NK-92 (cell line): ENCODE data around the gene DYNLT5.
"Not testable (repeated sequence)": the region's sequence is repeated elsewhere in the genome, so short reads cannot be mapped to it uniquely, and the experiment has no call there.

ENCODE experiments used
- DNase-seq: peaks from one replicate; lab custom pipeline; 2025; ENCODE audit not compliant: unreplicated experiment; lab: John Stamatoyannopoulos, UW

The DYNLT5 gene, protein sequence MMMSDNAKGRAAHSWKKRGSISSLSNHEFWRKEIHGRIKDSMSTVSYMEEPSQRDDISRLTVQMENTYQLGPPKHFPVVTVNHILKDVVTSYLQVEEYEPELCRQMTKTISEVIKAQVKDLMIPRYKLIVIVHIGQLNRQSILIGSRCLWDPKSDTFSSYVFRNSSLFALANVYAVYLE

DNA sequence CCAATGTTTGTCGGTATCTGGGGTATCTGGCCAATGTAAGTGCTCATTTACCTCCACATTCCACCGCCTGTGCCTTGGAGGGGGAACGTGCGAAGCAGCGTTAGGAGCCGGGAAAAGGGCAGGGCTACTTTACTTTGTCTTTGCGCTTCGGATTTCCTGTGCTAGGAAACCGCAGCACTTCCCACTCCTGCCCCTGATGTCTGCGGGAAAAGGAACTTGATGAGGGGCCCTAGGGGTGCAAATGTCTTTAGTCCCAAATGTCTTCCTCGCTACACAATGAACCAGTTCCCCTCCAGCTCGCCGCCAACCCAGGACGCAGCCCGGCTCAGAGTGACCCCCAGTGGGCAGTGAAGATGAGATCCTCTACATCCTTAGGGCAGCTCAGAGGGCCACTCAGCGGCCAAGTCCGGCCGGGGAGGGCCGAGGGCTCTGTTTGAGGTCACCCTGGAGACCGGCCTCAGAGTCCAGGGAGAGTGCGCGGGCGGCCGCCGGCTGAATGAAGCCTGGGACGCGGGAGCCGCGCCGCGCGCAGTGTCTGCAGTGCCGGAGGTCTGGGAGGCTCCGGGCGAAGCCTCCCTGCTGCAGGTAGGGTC, at the start of gene DYNLT5:
Gene DYNLT5 (plus strand): TSS at position 460 of the 593 bp plus-strand sequence. CDS start 2,200 bp downstream, outside the sequence.
- DNase-seq = no peak

DNA sequence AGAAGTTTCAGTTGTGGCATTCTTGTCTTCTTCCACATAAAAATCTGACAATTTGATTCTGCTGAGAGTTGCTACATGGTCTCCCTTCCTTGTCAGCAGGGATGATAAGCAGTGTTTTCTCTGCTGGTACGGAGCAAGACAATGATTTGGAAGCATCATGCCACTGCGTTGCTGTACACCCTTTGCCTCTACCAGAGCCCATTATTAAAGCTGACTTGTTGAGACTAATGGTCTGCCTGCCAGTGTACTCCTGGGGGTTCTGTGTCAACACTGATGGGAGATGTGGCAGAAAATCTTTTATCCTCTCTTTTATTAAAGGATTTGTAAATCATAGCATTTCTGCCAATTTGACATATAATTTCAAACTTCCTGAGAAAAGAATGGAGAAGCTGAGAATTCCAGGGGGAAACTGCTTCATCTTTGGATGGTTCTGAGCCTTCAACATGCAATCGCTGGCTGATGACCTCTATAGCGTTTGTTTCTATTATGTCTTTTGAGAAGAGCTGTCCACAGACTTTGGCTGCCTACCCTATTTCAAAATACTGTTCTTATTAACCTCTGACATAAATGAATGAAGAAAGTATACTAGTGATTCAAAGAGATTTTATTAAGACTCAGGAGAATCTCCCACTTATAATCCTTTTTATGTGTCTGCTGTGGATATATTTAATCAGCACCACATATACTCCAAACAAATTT, 47.9 kb upstream of the DYNLT5 start:
- no peak for DNase-seq

DNA sequence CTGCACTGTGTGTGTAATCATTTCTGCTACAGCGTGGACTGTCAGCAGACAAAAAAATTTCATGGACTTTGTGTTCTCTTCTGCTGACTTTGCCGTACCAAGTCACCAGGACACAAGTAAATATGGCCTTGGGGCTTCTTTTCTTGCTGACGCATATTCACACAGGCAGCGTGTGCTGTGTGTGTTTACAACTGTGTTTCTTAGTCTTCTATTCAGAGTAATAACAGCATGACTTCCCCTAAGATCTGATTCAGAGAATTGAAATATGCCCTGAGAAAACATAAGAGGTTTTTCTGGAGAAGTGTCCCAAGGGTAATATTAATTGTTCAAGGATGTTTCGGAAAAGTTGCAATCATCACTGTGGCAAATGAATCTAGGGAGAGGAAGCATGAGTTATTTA, 47.1 kb upstream of the DYNLT5 start:
- no peak for DNase-seq

DNA sequence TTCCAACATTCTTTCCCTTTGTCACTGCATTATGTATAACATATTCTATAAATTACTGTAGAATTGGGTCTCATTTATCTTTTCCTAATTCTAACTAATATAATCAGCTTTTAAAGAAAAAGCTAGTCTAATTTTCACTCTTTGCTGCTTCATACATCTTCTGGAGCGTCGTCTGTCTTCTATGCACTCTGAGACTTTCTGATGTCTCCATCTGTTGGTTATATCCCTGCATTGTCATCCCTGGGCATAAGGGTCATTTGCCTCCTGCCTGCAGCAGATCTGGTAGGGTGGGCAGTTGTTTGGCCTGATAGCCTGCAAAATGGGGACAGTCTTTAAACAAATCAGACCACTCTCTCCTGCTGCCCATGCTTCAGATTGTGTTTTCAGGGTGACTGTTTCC, 40.8 kb upstream of the DYNLT5 start:
- no peak for DNase-seq

DNA sequence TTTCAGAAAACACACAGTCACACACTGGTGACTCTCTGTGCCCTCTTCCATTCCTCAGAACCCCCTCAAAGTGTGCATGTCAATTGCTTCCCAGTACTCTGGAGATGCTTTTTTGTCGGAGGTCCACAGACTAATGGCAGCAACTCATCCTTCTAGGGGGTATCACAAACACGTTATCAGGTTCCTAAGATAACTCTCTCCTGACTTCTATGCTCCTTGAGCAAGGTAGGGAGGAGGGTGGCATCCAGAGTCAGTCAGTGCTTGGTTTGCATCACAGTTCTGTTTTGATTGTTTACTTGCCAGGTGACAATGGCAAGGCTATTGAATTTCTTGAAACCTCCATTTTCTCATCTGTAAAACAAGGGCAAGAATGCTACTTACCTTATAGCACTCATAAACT, 39.4 kb upstream of the DYNLT5 start:
- DNase-seq = no peak

DNA sequence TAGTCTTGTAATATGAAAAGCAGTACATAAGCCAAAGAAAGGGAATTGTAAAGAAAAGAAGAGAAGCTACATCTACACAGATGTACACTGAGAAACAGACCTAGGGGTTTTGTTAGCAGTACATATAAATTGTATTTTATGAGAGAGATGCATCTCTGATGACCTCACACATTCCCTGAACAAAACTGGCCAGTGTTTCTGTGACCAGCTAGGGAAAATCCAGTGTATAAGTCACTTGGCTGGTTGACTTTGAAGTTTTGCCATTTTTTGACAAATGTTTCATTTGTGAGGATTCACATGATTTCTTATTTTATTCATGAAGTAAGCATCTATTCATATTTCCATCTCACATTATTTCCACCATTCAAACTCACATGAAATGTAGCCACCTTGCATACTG, 28.3 kb upstream of the DYNLT5 start:
- no peak for DNase-seq

DNA sequence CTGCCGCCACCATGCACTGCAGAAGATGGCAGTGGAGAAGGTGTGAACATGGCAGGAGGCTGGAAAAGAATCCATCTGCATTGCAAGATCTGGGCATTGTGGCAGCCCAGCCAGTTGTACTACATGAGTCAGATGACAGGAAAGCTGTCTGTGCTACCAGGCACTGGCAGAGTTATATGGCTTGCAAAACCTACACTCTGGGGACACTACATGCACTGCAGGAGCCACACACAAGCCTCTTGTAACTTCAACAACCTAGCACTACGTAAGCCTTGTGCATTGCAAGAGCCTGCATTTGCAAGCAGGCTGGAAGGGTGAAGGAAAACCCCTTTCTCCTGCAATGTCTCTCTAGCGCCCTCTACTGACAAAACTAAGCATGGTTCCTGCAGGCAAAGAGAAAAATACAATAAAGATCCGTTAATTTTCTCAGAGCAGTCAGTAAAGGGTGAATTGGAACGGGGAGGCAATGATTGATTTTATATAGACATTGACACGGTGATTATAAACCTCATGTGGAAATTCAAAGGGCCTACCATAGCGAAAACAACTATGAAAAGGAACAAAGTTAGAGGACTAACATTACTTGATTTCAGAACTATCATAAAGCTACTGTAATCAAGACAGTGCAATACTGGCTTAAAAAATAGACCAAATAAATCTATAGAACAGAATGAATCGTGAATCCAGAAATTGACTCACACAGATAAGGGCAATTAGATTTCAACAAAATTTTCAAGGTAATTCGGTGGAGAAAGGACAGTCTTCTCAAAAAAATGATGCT, 26.2 kb upstream of the DYNLT5 start:
- DNase-seq = no peak

DNA sequence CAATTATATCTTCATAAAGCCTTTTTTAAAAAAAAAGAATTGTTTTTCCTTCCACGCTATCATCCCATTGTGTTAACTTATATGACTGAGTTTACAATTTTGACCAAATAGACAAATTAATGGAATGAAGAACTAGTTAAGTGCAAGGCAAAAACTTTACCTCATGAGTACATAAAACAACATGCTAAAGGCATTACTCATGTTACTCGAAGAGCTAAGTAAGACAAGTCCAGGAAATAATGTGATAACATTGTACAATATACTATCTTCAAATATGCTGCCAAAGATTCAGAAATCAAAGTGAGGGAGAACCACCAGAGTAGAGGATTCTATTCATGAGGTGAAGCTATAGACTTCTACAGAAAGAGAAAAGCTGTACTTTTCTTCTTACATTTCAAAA, 24.2 kb upstream of the DYNLT5 start:
- no peak for DNase-seq

DNA sequence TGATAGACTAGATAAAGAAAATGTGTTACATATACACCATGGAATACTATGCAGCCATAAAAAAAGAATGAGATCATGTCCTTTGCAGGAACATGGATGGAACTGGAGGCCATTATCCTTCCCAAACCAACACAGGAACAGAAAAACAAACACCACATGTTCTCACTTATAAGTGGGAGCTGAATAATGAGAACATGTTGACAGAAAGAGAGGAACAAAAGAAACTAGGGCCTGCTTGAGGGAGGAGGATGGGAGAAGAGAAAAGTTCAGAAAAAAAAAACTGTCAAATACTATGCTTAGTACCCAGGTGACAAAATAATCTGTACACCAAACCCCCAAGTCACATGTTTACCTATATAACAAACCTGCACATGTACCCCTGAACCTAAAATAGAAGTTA, 23.5 kb upstream of the DYNLT5 start:
- DNase-seq = not testable (repeated sequence)

DNA sequence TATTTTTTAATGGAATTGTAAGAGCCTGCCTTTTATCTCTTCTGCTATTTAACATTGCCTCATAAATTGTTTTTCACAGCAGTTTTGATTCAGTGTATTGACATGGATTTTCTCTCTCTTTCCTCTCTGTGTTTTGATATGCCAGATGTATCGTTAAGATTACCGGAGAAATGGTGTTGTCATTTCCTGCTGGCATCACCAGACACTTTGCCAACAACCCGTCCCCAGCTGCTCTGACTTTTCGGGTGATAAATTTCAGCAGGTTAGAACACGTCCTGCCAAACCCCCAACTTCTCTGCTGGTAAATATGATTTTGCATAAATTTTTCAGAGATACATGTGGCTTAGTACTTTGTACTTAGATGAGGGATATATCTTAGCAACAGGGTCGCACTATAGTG, 23.1 kb upstream of the DYNLT5 start:
- DNase-seq = no peak

DNA sequence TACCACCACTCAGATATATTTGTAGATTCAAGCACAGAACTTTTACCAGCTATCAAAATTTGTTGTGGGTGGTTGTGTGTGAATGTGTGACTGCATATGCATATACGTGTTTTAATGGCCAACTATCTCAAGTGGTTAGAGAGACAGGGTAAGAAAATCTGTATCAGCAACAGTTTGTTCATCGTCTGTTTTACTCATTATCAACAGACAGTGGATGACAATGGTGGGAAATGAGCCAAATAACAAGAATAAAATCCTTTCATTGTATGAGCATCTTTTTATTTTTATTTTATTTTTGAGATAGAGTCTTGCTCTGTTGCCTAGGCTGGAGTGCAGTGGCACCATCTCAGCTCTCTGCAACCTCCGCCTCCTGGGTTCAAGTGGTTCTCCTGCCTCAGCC, 22.7 kb upstream of the DYNLT5 start:
- no peak for DNase-seq

DNA sequence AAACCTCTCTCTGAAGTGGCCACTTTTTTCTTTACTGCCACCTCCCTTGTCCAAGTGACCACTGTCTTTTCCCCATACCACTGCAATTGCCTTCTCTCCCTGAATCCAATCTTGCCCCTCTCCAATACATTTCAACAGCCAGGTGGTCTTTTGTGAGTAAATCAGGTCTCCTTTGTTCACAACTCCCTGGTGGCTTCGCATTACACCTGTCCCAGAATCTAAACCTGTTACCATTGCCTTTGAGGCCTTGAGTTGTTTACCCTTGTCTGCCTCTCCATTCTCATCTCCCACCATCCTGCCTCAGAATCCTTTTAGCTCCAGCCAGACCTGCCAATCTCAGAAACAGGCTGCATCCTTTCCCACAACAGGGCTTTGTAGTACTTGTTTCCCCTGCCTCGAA, 21.8 kb upstream of the DYNLT5 start:
- no peak for DNase-seq

DNA sequence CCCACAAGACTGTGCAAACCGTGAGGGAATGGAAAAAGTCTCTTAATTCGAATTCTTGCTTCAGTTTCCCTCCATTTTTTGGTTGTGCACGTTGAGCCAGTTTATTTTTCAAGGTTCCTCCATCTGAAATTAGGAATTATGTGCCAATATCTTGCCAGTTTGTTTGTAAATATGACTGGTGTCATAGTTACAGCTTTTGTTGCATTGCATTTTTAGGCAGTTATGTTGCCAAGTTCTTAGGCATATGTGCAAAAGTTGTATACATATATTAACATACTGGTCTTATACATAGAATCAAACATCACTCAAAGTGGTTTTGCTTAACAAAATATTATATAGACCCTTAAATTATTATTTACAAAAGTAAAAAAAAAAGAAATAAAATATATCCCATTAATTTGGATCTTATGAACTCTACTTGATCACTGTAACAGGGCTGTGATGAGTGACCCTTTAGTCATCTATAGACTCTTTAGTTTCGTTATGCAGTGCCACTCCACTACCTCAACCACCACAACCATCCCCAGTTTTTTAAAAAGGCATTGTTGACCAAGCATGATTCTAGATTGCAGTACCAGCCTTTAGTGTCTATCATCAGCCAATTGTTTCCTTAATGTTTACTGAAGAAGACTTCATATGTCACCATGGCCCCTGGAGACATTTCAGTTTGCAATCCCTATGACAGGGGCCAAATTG, 20.9 kb upstream of the DYNLT5 start:
- no peak for DNase-seq

DNA sequence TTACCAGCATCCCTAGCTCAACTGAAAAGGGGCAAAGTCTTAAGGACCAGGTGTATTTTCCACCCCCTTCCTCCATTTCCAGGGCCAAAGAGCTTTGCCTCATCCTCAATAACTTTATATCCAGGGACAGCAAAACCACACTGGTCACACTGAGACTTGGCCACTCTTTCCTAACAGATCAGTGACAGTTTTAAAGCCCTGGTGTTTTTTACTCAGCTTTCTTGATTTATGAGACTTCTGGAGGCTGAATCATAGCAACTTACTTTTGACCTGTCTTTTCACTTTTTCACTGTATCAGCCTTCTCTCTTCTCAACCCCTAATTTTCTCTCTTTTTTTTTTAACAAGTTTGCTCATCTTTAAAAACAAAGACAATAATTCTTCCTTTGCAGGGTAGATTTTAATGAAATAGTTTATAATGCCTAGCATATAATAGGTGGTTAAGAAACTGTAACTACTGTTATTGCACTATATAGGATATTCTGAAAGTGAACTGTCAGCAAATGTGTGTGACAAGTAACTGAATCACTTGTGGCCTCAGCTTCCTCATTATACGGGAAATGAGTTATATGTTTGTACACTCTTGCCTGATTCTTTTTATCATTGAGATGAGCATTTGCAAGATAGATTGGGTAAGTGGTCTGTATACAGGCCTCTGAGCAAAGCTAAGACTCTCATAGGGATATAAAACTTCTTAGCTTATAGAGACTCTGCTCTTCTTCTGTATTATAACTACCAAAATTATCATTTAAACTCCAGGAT, 19.7 kb upstream of the DYNLT5 start:
- no peak for DNase-seq

DNA sequence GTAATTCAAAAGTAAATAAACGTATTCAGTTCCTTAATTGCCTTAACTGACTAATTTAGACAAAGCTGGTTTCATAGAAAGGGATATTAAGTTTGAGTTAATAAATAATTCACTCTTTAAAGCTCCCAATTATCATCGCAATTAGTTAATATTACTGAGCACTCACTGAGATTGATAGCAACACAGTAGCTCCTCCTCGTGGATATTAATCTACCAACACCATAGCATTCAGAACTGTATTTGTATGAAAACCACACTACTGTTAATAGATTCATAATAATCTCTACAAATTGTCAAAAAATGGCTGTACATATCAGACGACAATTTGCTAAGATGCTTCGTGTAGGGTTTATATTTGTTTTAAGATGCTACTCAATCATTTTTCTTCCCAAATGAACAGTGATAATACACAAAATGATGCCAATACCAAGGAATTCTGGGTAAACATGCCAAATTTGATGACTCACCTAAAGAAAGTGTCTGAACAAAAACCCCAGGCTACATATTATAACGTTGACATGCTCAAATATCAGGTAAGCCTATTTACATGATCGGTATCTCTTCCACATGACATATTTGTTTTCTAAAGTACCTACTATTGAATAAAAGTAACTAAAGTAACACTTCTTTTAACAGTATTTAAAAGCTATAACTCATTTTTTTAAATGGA, 18.8 kb upstream of the DYNLT5 start:
- no peak for DNase-seq

DNA sequence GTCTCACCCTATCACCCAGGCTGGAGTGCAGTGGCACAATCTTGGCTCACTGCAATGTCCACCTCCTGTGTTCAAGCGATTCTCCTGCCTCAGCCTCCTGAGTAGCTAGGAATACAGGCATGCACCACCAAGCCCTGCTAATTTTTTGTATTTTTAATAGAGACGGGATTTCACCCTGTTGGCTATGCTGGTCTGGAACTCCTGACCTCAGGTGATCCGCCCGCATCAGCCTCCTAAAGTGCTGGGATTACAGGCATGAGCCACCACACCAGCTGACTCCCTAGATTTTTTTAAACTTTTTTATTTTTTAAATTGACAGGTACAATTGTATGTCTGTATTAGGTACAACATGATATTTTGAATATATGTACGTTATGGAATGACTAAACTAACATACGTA, 17.7 kb upstream of the DYNLT5 start:
- DNase-seq = not testable (repeated sequence)

DNA sequence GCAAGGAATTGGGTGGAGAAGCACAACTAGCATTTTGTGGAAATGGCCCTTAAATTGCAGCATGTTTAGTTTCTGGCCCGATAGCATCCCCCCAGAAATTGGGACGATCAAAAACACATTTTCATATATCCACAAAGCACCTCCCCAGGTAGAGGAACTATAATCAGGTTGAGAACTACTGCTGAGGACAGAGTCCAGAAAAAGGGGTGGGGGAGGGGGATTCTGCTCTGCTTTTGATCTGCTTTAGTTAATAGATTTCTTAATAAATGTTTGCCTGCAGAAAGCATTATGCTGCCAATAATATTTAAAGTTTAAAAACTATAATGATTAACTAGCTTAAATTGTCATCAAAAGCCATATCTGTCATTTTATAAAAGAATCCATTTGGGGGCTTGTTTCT, 14.4 kb upstream of the DYNLT5 start:
- no peak for DNase-seq

DNA sequence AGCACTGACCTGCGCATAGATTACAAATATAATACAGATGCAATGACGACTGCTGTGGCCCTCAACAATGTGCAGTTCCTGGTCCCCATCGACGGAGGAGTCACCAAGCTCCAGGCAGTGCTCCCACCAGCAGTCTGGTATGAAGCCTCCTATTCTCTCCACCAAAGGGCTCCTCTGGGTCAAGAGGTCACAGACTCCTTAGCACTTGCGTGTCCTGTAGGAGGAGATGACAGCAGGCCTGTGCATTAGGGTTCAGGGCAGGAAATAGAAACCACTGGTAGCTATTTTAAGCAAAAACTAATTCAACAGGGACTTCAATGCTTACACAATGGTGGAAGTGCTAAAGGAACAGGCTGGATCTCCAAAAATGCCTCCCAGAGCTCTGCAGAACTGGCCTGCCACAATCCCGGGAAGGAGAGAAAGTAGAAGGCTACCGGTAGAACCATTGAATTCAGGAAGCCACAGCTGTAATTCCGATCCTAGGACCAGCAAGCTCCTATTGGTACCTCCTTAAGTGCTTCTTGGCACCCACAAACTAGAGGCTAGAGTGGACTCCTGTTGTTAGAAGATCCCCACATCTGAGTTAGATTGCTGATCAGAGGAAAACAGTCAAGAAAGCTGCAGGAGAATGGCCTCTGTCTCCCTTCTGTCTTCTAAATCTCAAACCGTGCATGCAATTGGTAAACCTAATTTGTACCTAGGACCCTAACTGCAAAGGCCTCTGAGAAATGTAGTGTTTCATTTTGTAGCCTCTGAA, 12.7 kb upstream of the DYNLT5 start:
- no peak for DNase-seq

DNA sequence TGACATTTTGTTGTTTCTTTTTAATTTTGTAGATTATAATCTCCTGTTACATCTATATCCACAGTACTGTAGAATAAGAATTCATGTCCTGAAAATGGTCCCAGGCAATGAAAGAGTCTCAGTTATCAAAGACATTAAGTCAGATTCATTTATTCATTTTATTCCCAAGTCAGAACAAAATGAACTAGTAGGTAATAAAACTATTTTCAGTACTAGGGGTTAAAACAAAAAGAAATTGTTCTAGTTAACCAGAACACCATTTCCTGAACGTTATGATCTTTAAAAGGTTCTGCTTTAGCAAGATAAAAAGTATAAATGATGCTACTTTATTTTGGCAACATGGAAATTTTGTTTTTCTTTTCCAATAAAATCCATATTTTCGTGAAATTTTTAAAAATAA, 6.8 kb upstream of the DYNLT5 start:
- no peak for DNase-seq
